GM04503 (cell line): ENCODE results near the gene FBXO28.
"Not testable (repeated sequence)": the region's sequence is repeated elsewhere in the genome, so short reads cannot be mapped to it uniquely, and the experiment has no call there.

Source experiments
- DNase-seq: peaks from one replicate; pipeline ENCODE4 v3.0.0-alpha.2; 2012; ENCODE audit warnings: low read depth

FBXO28 gene

DNA sequence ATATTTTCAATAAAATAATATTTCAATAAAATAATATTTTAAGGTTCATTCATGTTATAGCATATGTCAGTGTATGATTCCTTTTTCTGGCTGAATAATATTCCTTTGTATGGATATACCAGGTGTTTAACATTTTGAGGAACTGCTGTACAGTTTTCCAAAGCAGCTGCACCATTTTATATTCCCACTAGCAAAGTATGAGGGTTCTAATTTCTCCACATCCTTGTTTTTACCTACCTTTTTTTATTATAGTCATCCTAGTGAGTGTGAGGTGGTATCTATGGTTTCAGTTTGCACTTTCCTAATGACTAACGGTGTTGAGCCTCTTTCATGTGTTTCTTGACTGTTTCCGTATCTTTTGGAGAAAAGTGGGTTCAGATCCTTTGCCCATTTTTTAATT, 74.4 kb downstream of the FBXO28 start:
- no peak for DNase-seq

DNA sequence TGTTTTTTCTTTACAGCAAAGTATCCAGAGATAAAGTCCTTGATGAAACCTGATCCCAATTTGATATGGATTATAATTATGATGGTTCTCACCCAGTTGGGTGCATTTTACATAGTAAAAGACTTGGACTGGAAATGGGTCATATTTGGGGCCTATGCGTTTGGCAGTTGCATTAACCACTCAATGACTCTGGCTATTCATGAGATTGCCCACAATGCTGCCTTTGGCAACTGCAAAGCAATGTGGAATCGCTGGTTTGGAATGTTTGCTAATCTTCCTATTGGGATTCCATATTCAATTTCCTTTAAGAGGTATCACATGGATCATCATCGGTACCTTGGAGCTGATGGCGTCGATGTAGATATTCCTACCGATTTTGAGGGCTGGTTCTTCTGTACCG, 75.7 kb downstream of the FBXO28 start:
- no peak for DNase-seq

DNA sequence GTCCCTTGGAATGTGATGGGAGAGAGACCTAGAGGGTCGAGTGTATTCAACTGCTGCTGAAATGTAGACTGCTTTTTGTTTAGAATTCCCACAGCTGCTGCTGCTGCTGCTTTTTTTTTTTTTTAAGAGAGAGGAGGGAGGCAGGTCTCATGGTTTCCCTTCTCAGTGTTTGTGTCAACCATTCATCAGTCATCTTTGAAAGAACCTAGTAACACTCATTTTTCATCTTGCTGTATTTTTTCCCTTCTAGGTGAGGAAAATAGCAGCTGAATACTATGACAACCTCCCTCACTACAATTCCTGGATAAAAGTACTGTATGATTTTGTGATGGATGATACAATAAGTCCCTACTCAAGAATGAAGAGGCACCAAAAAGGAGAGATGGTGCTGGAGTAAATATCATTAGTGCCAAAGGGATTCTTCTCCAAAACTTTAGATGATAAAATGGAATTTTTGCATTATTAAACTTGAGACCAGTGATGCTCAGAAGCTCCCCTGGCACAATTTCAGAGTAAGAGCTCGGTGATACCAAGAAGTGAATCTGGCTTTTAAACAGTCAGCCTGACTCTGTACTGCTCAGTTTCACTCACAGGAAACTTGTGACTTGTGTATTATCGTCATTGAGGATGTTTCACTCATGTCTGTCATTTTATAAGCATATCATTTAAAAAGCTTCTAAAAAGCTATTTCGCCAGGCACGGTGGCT, 78.3 kb downstream of the FBXO28 start:
- no peak for DNase-seq

DNA sequence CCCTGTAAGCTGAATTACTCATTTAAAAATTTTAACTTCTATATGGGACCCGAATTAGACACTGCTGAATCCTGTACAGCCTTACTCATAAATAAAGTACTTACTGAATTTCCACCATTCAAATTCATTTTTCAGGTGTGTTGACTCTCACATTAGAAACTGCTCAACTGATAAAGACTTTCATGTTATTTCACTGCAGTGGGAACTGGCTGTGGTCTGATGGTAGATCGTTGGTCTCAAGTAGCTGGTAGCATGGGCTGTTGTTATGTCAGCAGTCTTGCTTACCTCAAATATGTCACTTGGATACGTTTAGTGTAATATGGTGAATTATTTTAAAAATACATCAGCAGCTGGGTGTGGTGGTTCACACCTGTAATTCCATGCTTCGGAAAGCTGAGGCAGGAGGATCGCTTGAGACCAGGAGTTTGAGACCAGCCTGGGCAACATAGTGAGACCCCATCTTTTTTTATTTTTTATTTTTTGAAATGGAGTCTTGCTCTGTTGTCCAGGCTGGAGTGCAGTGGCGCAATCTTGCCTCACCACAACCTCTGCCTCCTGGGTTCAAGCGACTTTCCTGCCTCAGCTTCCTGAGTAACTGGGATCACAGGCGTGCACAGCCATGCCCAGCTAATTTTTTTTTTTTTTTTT, 79.5 kb downstream of the FBXO28 start:
- DNase-seq, result no peak

DNA sequence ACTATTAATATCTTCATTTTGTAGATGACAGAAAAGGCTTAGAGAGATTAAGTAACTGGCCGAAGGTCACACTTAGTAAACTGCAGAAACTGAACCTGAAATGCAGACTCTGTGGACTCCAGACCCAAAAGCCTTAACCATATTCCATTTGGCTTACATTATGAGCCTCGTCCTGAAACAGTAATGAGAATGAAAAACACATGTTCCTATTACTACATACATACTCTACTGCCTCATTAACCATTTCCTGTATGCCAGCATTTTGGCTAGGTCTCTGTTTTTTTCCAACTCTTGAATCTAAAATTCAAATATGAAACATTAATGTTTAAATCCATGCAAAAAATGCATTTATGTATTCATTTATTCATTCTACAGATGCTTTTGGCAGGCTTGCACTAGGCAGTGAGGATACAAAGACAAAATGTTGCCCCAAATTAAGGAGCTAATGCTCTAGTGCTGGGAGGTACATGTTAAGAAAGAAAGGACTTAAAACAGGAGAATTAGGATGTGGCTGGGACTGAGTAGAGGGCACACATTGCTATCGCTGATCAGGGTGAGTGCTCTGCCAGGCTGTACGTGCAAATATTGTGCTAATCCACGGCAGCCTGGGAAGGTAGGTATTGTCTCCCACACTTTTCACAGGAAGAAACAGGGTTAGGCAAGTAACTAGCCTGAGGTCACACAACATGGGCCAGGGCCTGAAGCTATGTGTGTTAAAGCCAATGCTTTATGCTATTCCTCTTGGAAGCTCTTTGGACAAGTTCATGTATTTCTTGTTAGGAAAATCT, 83.1 kb downstream of the FBXO28 start:
- DNase-seq, result peak; percentile 31

DNA sequence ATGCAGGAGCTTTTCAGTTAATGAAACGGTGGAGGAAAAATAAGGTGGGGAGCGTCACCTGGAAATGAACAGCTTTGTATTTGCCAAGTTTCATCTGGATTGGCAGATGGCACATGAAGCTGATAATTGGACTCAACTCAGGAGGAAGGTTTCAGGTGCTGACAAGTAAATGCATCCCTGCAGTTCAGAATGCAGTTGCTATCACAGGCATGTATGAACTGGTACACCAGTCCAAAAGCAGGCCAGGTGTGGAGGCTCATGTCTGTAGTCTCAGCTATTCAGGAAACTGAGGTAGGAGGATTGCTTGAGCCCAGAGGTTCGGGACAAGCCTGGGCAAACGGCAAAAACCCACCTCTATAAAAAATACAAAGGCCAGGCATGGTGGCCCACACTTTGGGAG, 84.7 kb downstream of the FBXO28 start:
- no peak for DNase-seq

DNA sequence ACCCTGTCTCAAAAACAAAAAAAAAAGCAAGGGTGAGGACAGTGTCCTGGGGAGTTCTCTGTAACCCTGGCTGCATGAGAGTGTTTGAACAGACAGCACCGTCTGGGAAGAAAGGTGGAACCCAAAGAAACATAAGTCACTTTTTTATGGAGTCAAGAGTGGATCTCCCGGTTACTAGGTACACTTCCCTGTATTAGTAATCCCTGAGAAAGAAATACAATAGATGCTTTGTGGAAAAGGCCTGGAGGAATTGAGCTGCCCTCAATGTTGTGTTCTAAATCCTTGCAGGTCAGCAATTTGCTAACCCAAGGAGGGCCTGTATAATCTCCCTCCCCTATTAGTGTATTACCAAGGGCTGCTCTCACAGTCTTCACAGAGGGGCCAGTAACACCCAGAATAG, 85.8 kb downstream of the FBXO28 start:
- DNase-seq, result no peak

DNA sequence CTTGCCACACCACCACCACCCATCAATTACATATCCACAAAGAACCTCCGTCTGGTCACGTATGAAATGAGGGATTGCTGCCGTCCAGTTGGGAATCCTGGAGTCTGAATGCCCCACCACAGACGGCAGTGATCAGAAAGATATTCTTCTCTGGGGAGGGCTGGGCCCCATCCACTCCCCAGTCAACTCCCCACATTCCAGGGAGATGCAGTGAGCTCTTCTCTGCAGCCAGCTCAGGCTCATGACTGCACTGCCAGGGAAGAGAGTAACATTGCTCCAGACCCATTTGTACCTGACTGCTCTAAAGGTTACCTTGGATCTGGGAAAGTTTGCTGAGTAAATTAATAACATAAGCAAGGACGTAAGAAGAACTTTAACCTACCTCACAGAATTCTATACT, 87.5 kb downstream of the FBXO28 start:
- no peak for DNase-seq

DNA sequence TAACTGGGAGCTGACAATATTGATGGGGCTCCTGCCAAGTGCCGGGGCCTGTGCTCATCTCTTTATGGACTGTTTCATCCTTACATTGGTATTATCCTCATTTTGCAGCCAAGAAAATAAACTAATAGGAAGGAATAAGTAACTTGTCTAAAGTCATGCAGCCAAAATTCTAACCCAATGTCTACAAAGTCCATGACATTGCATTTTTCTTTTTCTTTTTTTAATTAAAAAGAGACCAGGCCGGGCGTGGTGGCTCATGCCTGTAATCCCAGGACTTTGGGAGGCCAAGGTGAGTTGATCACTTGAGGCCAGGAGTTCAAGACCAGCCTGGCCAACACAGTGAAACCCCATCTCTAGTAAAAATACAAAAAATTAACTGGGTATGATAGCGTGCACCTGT, 87.9 kb downstream of the FBXO28 start:
- no peak for DNase-seq

DNA sequence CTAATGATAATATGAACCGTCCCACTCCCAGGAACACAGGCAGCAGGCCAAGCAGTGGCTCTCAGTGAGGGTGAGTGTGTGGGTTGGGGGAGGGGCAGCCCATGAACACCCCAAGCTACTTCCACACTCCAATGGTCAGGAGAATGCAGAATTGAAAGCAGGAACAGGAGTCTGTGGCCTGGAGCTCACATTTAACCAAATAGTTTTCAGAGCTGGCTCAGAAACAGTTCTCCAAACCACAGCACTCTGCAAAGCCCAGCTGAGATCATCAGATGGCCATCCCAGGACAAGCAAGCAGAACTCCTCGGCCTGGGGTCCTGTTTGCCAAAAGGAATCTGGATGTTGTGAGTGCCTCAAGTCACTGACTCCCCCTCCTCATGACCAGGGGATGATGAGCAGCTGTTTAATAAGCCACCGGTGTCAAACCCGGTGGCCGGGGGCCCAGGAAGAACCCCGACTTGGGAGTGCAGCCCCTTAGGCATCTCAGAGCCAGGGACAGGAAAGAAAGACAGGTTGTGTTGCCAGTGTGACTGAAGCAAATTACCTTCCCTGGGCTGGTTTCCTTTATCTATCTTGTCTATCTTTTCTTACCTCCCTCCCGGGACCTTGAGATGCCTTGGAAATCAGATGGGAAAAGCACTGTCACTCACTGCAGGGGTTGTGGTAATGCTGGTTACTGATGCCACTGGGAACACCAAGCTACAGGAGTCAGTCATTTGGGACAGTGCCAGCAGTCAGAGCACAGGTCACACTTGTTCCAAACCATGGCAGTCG, 89.5 kb downstream of the FBXO28 start:
- DNase-seq, result no peak

DNA sequence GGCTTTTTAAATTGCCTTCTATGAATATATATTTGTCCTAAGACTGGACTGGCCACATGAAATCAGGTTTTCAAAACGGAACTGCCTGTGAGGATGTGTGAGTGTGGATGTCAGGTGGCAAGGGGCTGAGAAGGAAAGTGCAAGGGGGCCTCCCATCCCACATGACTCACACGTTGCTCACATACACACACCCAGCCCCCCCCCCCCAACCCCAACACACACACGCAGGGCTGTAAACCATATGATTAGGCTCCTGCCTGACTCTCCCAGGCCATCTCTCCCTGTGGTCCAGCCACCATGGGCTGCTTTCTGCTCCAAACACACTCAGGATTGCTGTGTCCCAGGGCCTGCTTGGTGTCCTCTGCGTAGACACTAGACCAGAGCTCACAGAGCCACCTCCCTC, 91.5 kb downstream of the FBXO28 start:
- DNase-seq, result peak; percentile 25

DNA sequence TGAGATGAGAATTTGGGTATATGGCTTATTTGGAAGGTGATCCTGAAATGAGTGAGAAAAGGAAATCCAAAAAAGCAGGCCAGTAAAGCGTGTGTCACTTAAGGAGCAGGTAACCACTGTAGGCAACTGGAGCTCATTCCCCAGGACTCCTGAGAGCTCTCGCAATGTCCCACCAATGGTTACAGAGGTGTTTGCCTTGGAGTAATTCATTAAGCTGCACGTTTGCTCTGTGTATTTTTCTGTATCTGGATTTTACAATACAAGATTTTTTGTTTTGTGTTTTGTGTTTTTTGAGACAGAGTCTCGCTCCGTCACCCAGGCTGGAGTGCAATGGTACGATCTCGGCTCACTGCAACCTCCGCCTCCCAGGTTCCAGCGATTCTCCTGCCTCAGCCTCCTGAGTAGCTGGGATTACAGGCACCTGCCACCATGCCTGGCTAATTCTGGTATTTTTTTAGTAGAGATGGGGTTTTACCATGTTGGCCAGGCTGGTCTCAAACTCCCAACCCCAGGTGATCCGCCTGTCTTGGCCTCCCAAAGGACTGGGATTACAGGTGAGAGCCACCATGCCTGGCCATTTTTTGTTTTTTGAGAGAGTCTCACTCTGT, 92.1 kb downstream of the FBXO28 start:
- DNase-seq, result not testable (repeated sequence)

DNA sequence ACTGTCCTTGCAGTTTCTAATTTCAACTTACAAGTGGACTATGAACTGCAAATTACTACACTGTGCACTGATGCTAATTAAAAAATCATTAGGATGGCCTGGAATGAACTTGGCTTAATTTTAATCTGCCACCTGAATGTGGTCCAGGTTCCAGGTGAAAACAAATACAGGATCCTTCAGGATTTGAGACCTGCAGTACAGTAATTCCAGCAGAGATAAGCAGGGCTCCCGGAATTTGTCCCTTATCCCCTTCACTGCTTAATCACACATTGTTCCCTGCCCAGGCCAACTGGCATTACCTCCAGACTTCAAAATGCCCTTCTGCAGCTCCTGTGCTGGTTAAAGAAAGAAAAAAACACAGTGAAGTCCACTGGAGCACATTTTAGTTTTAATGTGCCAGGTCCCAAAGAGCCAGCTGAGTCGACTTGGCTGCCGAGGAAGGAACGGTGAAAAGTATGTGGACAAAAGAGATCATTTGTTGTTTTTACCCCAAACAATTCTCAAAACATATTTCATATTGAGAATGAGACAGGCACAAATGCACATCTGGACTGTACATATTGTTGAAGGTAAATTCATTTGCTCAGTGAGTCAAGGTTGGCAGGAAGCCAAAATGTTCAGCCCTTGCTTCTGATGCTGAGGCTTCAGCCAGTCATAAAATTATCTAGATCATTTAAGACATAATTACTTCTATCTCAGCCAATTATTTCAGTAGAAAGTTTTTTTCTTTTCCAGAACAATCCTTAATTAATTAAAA, 97.5 kb downstream of the FBXO28 start:
- DNase-seq, result no peak
